GF-D8 (cell line): Measurements from ENCODE around the gene ASL.
A peak's percentile ranks its signal among the peaks of the same experiment; 100 is the strongest.
"Not testable (repeated sequence)": the region's sequence is repeated elsewhere in the genome, so short reads cannot be mapped to it uniquely, and the experiment has no call there.

ENCODE experiments used
- DNase-seq: peaks from one replicate; lab custom pipeline; 2025; lab: John Stamatoyannopoulos, UW

The ASL gene

GRCh38 chr7:66119245-66119850 lies 43.7 kb downstream of the ASL start:
- DNase-seq, result no peak

GRCh38 chr7:66123175-66123528 lies 47.5 kb downstream of the ASL start:
- no peak for DNase-seq

GRCh38 chr7:66124569-66124861 lies 48.9 kb downstream of the ASL start:
- not testable (repeated sequence) for DNase-seq

GRCh38 chr7:66125052-66125694 lies 49.6 kb downstream of the ASL start:
- DNase-seq, result peak; percentile 57

GRCh38 chr7:66125781-66126352 lies 50.2 kb downstream of the ASL start:
- DNase-seq, result not testable (repeated sequence)

- not testable (repeated sequence) for DNase-seq
These were observed 51.6 kb downstream of the ASL start for GRCh38 chr7:66127172-66127571.

- DNase-seq, result no peak
These were observed 63.6 kb downstream of the ASL start for GRCh38 chr7:66138994-66139752.

GRCh38 chr7:66140924-66141323 lies 65.3 kb downstream of the ASL start:
- DNase-seq, result no peak

GRCh38 chr7:66142334-66142733 lies 66.7 kb downstream of the ASL start:
- DNase-seq, result no peak

- DNase-seq, result no peak
These were observed 67.4 kb downstream of the ASL start for GRCh38 chr7:66142996-66143395.
